Activated CD4-positive, alpha-beta T cell treated with anti-CD3 and anti-CD28 coated beads, Interleukin-2, amount 50 U/mL, for 16 hours (primary cell): Measurements from ENCODE around the gene LRRC14B.
"Not testable (repeated sequence)": the region's sequence is repeated elsewhere in the genome, so short reads cannot be mapped to it uniquely, and the experiment has no call there.

Source experiments
- DNase-seq: peaks from one replicate; pipeline ENCODE4 v3.0.0-alpha.2; 2020

Gene LRRC14B

GRCh38 chr5:160921-161802, 30.1 kb upstream of the LRRC14B start:
- no peak for DNase-seq

DNA sequence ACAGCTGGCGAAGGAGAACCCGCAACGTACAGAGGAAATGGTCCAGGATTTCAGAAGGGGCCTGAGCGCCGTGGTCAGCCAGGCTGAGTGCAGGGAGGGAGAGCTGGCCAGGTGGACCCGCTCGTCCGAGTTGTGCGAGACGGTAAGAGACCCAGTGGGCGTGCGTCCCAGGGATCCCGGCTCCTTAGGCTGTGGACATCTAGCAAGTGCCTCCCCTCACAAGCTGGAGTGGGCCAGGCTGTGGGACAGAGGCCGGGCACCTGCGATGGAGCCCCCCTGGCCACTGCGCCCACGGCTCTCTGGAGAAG, 29.5 kb upstream of the LRRC14B start:
- no peak for DNase-seq

GRCh38 chr5:162190-162564, 29.1 kb upstream of the LRRC14B start:
- no peak for DNase-seq

DNA sequence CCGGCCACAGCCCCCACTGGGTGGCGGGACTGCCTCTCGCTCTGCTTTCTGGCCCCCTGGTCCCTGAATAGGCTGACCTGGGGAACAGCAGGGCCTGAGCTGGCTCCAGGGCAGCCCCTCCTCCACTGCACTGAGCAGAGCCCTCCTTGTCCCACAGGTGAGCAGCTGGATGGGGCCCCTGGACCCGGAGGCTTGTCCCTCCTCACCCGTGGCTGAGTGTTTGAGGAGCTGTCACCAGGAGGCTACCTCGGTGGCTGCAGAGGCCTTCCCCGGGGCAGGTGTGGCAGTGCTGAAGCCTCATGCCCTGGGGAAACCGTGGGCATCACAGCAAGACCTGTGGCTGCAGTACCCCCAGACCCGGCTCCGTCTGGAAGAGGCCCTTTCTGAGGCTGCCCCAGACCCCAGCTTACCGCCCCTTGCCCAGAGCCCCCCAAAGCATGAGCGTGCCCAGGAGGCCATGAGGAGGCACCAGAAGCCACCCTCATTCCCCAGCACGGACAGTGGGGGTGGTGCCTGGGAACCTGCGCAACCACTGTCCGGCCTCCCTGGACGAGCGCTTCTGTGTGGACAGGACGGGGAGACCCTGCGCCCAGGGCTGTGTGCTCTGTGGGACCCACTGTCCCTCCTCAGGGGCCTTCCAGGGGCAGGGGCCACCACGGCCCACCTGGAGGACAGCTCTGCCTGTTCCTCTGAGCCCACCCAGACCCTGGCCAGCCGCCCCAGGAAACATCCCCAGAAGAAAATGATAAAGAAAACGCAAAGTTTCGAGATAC, 28.5 kb upstream of the LRRC14B start:
- no peak for DNase-seq

DNA sequence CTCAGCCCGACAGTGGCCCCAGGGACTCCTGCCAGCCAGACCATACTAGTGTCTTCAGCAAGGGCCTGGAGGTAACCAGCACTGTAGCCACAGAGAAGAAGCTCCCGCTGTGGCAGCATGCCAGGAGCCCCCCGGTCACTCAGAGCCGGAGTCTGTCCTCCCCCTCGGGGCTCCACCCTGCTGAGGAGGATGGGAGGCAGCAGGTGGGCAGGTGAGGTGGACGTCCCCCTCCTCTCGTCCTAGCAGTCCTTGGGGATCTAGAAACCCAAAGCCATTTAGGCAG, 28.0 kb upstream of the LRRC14B start:
- no peak for DNase-seq

GRCh38 chr5:163841-164240, 27.5 kb upstream of the LRRC14B start:
- no peak for DNase-seq

DNA sequence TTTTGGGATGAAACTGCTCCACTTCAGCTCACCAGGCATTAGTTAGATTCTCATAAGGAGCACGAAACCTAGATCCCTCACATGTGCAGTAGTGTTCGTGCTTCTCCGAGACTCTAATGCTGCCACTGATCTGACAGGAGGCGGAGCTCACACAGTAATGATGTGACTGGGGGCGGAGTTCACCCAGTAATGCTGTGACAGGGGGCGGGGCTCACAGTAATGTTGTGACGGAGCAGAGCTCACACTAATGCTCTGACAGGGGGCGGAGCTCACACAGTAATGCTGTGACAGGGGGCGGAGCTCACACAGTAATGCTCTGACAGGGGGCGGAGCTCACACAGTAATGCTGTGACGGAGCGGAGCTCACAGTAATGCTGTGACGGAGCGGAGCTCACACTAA, 27.1 kb upstream of the LRRC14B start:
- DNase-seq: no peak

DNA sequence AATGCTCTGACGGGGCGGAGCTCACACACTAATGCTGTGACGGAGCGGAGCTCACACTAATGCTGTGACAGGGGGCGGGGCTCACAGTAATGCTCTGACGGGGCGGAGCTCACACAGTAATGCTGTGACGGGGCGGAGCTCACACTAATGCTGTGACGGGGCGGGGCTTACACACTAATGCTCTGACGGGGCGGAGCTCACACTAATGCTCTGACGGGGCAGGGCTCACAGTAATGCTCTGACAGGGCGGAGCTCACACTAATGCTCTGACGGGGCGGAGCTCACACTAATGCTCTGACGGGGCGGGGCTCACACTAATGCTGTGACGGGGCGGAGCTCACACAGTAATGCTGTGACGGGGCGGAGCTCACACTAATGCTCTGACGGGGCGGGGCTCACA, 26.5 kb upstream of the LRRC14B start:
- not testable (repeated sequence) for DNase-seq

- no peak for DNase-seq
Observed at GRCh38 chr5:166441-167372, 24.6 kb upstream of the LRRC14B start.

- DNase-seq: no peak
Observed at GRCh38 chr5:167511-167910, 23.8 kb upstream of the LRRC14B start.

- DNase-seq: no peak
Observed at GRCh38 chr5:167982-168660, 23.2 kb upstream of the LRRC14B start.

- DNase-seq: no peak
Observed at GRCh38 chr5:169071-169727, 22.1 kb upstream of the LRRC14B start.

GRCh38 chr5:169728-170094, 21.6 kb upstream of the LRRC14B start:
- no peak for DNase-seq

DNA sequence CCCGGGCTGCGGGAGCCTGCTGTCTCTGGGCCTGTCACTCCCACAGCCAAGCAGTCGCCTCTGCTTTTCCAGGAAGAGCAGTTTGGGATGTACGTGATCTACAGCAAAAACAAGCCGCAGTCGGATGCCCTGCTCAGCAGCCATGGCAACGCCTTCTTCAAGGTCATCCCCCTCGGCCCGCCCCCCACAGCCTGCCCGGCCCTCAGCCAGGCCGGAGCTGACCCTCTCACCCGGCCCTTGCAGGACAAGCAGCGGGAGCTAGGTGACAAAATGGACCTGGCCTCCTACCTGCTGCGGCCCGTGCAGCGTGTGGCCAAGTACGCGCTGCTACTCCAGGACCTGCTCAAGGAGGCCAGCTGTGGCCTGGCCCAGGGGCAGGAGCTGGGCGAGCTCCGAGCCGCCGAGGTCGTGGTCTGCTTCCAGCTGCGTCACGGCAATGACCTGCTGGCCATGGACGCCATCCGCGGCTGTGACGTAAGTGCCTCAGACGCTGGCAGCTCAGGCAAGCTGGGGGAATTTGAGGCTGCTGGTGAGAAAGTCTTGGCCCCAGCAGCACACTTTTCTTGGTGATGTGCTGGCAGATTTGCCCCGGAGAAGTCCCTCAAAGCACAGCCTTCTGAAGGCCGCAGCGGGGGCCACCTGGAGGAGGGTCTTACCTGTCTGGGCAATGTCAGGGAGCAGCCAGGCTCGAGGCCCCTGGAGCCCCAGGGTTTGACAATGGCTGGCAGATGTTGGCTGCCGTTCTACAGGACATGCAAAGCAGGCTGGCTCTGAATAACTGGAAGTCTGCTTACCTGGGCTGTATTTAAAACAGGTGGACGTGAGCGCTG, 20.1 kb upstream of the LRRC14B start:
- no peak for DNase-seq

GRCh38 chr5:171801-172331, 19.4 kb upstream of the LRRC14B start:
- no peak for DNase-seq

- no peak for DNase-seq
Observed at GRCh38 chr5:172421-172820, 18.9 kb upstream of the LRRC14B start.

DNA sequence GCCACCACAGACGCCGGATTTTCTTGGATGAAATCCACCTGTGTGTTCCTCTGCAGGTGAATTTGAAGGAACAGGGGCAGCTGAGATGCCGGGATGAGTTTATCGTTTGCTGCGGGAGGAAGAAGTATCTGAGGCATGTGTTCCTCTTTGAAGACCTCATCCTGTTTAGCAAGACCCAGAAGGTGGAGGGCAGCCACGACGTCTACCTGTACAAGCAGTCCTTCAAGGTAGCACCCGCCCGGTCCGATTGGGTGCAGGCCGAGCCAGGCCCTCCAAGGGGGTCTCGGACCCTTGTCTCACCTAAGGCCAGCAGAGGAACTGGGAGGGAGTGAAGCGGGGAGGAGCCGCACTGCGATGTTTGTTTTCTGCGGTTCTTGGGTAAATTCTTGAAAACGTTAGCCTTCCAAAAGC, 18.4 kb upstream of the LRRC14B start:
- no peak for DNase-seq

GRCh38 chr5:173392-174290, 17.7 kb upstream of the LRRC14B start:
- no peak for DNase-seq

GRCh38 chr5:174291-174600, 17.0 kb upstream of the LRRC14B start:
- no peak for DNase-seq

- no peak for DNase-seq
Observed at GRCh38 chr5:174876-175465, 16.3 kb upstream of the LRRC14B start.
